HG02798 (cell line): ENCODE measurements around the gene PIGS.

Experiments used
- ATAC-seq: cut with Tn5 transposase; IDR thresholded peaks from one replicate; pipeline ENCODE4 v1.9.1; 2021; ENCODE audit warnings: mild to moderate bottlenecking; ENCODE audit not compliant: unreplicated experiment, poor library complexity

PIGS gene

GRCh38 chr17:28551421-28552175, 19.7 kb downstream of the PIGS start:
- no peak for ATAC-seq

GRCh38 chr17:28550858-28551257, 20.5 kb downstream of the PIGS start:
- ATAC-seq = no peak

- no peak for ATAC-seq
These were observed 21.8 kb downstream of the PIGS start for GRCh38 chr17:28549236-28550132.

GRCh38 chr17:28548417-28549130, 22.8 kb downstream of the PIGS start:
- ATAC-seq = no peak

GRCh38 chr17:28547623-28548416, 23.5 kb downstream of the PIGS start:
- ATAC-seq = no peak

- ATAC-seq = no peak
These were observed 24.2 kb downstream of the PIGS start for GRCh38 chr17:28547096-28547622.

- no peak for ATAC-seq
These were observed 25.4 kb downstream of the PIGS start for GRCh38 chr17:28545787-28546415.

GRCh38 chr17:28545141-28545503, 26.2 kb downstream of the PIGS start:
- no peak for ATAC-seq

- no peak for ATAC-seq
These were observed 26.8 kb downstream of the PIGS start for GRCh38 chr17:28544402-28545140.

GRCh38 chr17:28541439-28541838, 29.9 kb downstream of the PIGS start:
- ATAC-seq = no peak

GRCh38 chr17:28540231-28540630, 31.1 kb downstream of the PIGS start:
- no peak for ATAC-seq

- ATAC-seq = no peak
These were observed 32.9 kb downstream of the PIGS start for GRCh38 chr17:28538296-28538895.

- ATAC-seq = no peak
These were observed 34.1 kb downstream of the PIGS start for GRCh38 chr17:28537219-28537610.

GRCh38 chr17:28536532-28537218, 34.6 kb downstream of the PIGS start:
- ATAC-seq = no peak

- ATAC-seq = no peak
These were observed 36.5 kb downstream of the PIGS start for GRCh38 chr17:28534740-28535375.

GRCh38 chr17:28533091-28533807, 38.1 kb downstream of the PIGS start:
- ATAC-seq = no peak
